Neural cell (in vitro differentiated cells): ENCODE data around the gene PMAIP1. TPM values are rescaled to one million over a fixed set of nuclear protein-coding genes. Genes with fewer than 3 reads are reported as not detected.

Source experiments
- H2AFZ ChIP-seq: fragments of 200-600, 300-800 bp; sonication (generic), shearing (Covaris generic); 2 replicates; pipeline ENCODE4 v1.6.0; 2014; ENCODE audit warnings: low read depth, mild to moderate bottlenecking, antibody characterized with exemption, low read length, moderate library complexity
- H3F3A ChIP-seq: fragments of 200-600 bp; shearing (Covaris generic); 2 replicates; pipeline ENCODE4 v1.6.1; 2016; ENCODE audit warnings: mild to moderate bottlenecking, moderate library complexity, mixed read lengths, antibody characterized with exemption, low read length; ENCODE audit not compliant: insufficient read depth, poor library complexity, severe bottlenecking
- H3K27ac ChIP-seq: fragments of 200-600, 300-800 bp; sonication (generic), shearing (Covaris generic); 2 replicates; pipeline ENCODE4 v1.5.1; 2014; ENCODE audit warnings: mild to moderate bottlenecking, low read length, moderate library complexity
- H3K27me3 ChIP-seq: fragments of 300-800, 200-600 bp; sonication (generic), shearing (Covaris generic); 2 replicates; pipeline ENCODE4 v1.6.0; 2014; ENCODE audit warnings: mild to moderate bottlenecking, low read depth, low read length, moderate library complexity; ENCODE audit not compliant: insufficient read depth
- H3K36me3 ChIP-seq: fragments of 300-800, 200-600 bp; sonication (generic), shearing (Covaris generic); 2 replicates; pipeline ENCODE4 v1.5.1; 2014; ENCODE audit warnings: mild to moderate bottlenecking, antibody characterized with exemption, low read length, moderate library complexity; ENCODE audit not compliant: insufficient read depth
- H3K4me2 ChIP-seq: fragments of 300-800, 200-600 bp; sonication (generic), shearing (Covaris generic); 2 replicates; pipeline ENCODE4 v1.6.0; 2014; ENCODE audit warnings: mild to moderate bottlenecking, low read length
- H3K4me3 ChIP-seq: fragments of 300-800, 200-600 bp; sonication (generic), shearing (Covaris generic); 2 replicates; pipeline ENCODE4 v1.5.1; 2014; ENCODE audit warnings: mild to moderate bottlenecking, low read length, moderate library complexity
- H3K79me2 ChIP-seq: fragments of 200-600 bp; shearing (Covaris generic); replicated peaks from 2 replicates; pipeline ENCODE4 v1.6.0; 2014; ENCODE audit warnings: mild to moderate bottlenecking, low read length, moderate library complexity; ENCODE audit not compliant: insufficient read depth
- H3K9ac ChIP-seq: fragments of 300-800, 200-600 bp; sonication (generic), shearing (Covaris generic); 2 replicates; pipeline ENCODE4 v1.6.1; 2016; ENCODE audit warnings: mild to moderate bottlenecking, low read length, mixed read lengths
- H3K9me2 ChIP-seq: fragments of 200-600 bp; shearing (Covaris generic); 2 replicates; pipeline ENCODE4 v1.6.1; 2016; ENCODE audit warnings: mild to moderate bottlenecking, low read length, mixed read lengths; ENCODE audit not compliant: insufficient read depth
- H3K9me3 ChIP-seq: fragments of 200-600, 300-800 bp; sonication (generic), shearing (Covaris generic); 2 replicates; pipeline ENCODE4 v1.6.1; 2016; ENCODE audit warnings: mild to moderate bottlenecking, mixed run types, low read length, moderate library complexity, mixed read lengths
- H4K20me1 ChIP-seq: fragments of 200-600 bp; shearing (Covaris generic); 2 replicates; pipeline ENCODE4 v1.6.1; 2016; ENCODE audit warnings: mild to moderate bottlenecking, mixed run types; ENCODE audit not compliant: insufficient read depth
- EP300 ChIP-seq: fragments of 450-650 bp; conservative IDR thresholded peaks from 2 replicates; pipeline ENCODE4 v1.6.1; 2014; ENCODE audit warnings: antibody characterized with exemption, mild to moderate bottlenecking, moderate library complexity; ENCODE audit not compliant: poor library complexity, severe bottlenecking
- EZH2 ChIP-seq: fragments of 200-600, 300-800 bp; shearing (Covaris generic), sonication (generic); IDR thresholded peaks from 2 replicates; pipeline ENCODE4 v1.6.1; 2014; ENCODE audit warnings: antibody characterized with exemption, low read length, borderline replicate concordance, mild to moderate bottlenecking; ENCODE audit not compliant: insufficient read depth, poor library complexity, severe bottlenecking
- MXI1 ChIP-seq: fragments of 450-650 bp; conservative IDR thresholded peaks from 2 replicates; pipeline ENCODE4 v1.6.1; 2014; ENCODE audit warnings: antibody characterized with exemption, mild to moderate bottlenecking; ENCODE audit not compliant: poor library complexity, severe bottlenecking
- POLR2AphosphoS5 ChIP-seq: IDR thresholded peaks from 2 replicates; pipeline ENCODE4 v1.6.1; 2012
- RAD21 ChIP-seq: fragments of 450-650 bp; conservative IDR thresholded peaks from 2 replicates; pipeline ENCODE4 v1.6.1; 2014; ENCODE audit warnings: antibody characterized with exemption, mild to moderate bottlenecking, moderate library complexity
- SMC3 ChIP-seq: fragments of 450-650 bp; conservative IDR thresholded peaks from 2 replicates; pipeline ENCODE4 v1.6.1; 2014; ENCODE audit warnings: antibody characterized with exemption, mild to moderate bottlenecking, moderate library complexity; ENCODE audit not compliant: poor library complexity
- TAF1 ChIP-seq: IDR thresholded peaks from 2 replicates; pipeline ENCODE4 v1.6.1; 2012; ENCODE audit warnings: low read depth
- polyA plus RNA-seq: library from polyadenylated mRNA; depleted of rRNA; stranded (reverse); fragments of >200 nt; gene quantifications from 2 replicates; pipeline ENCODE4 v1.2.3, GENCODE V29; 2014
- TF ChIP-seq, protein P1 (sequence below): IDR thresholded peaks from 2 replicates; pipeline ENCODE4 v1.6.1; 2012; ENCODE audit warnings: borderline replicate concordance
- TF ChIP-seq, protein P2 (sequence below): fragments of 450-650 bp; IDR thresholded peaks from 2 replicates; pipeline ENCODE4 v1.5.1; 2014; ENCODE audit warnings: antibody characterized with exemption, mild to moderate bottlenecking, moderate library complexity; ENCODE audit not compliant: poor library complexity, severe bottlenecking

The PMAIP1 gene
- polyA plus RNA-seq, 1 donor from 2014 or later = 2.4 TPM

DNA sequence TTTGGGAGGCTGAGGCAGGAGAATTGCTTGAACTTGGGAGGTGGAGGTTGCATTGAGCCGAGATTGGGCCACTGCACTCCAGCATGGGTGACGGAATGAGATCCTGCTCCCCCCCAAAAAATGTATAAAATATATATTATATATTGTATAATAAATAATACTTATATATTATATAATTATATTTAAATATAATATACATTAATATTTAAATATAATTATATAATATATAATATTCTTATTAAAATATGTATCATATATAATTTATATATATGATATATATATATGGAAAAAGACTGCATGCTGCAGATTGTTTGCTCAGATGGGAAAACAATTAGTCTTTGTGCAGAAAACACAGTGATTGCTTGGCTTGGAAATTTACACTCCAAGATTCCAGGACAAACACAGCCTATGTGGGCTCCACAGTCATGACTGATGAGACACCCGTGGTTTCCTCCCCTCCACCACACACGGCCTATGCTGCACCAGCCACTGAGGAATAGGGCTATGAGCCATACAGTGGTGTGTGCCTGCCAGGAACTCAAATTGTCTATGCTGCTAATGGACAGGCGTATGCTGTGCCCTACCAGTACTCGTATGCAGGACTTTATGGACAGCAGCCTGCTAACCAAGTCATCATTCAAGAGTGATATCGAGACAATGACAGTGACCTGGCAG lies 30.0 kb downstream of the PMAIP1 start:
- Histone ChIP-seq H3K27me3 (no peaks in the 10 kb centered on the region), H3K9ac (no peak overlapping the region), H4K20me1 (no peaks in the 10 kb centered on the region), H2AFZ (no peak overlapping the region), H3K27ac (no peak overlapping the region), H3K4me3 (no peak overlapping the region), H3K9me2 (no peaks in the 10 kb centered on the region), H3K36me3 (no peaks in the 10 kb centered on the region), H3F3A (no peaks in the 10 kb centered on the region), H3K4me2 (no peak overlapping the region), H3K9me3 (no peaks in the 10 kb centered on the region), H3K79me2 (no peaks in the 10 kb centered on the region)
- TF ChIP-seq MXI1 (no peak), EP300 (no peak), RAD21 (no peak), TAF1 (no peak), SMC3 (no peak), POLR2AphosphoS5 (no peak), EZH2 (no peak)
- TF ChIP-seq, protein P1, sequence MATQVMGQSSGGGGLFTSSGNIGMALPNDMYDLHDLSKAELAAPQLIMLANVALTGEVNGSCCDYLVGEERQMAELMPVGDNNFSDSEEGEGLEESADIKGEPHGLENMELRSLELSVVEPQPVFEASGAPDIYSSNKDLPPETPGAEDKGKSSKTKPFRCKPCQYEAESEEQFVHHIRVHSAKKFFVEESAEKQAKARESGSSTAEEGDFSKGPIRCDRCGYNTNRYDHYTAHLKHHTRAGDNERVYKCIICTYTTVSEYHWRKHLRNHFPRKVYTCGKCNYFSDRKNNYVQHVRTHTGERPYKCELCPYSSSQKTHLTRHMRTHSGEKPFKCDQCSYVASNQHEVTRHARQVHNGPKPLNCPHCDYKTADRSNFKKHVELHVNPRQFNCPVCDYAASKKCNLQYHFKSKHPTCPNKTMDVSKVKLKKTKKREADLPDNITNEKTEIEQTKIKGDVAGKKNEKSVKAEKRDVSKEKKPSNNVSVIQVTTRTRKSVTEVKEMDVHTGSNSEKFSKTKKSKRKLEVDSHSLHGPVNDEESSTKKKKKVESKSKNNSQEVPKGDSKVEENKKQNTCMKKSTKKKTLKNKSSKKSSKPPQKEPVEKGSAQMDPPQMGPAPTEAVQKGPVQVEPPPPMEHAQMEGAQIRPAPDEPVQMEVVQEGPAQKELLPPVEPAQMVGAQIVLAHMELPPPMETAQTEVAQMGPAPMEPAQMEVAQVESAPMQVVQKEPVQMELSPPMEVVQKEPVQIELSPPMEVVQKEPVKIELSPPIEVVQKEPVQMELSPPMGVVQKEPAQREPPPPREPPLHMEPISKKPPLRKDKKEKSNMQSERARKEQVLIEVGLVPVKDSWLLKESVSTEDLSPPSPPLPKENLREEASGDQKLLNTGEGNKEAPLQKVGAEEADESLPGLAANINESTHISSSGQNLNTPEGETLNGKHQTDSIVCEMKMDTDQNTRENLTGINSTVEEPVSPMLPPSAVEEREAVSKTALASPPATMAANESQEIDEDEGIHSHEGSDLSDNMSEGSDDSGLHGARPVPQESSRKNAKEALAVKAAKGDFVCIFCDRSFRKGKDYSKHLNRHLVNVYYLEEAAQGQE = no peak
- TF ChIP-seq, protein P2, sequence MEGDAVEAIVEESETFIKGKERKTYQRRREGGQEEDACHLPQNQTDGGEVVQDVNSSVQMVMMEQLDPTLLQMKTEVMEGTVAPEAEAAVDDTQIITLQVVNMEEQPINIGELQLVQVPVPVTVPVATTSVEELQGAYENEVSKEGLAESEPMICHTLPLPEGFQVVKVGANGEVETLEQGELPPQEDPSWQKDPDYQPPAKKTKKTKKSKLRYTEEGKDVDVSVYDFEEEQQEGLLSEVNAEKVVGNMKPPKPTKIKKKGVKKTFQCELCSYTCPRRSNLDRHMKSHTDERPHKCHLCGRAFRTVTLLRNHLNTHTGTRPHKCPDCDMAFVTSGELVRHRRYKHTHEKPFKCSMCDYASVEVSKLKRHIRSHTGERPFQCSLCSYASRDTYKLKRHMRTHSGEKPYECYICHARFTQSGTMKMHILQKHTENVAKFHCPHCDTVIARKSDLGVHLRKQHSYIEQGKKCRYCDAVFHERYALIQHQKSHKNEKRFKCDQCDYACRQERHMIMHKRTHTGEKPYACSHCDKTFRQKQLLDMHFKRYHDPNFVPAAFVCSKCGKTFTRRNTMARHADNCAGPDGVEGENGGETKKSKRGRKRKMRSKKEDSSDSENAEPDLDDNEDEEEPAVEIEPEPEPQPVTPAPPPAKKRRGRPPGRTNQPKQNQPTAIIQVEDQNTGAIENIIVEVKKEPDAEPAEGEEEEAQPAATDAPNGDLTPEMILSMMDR = no peak

DNA sequence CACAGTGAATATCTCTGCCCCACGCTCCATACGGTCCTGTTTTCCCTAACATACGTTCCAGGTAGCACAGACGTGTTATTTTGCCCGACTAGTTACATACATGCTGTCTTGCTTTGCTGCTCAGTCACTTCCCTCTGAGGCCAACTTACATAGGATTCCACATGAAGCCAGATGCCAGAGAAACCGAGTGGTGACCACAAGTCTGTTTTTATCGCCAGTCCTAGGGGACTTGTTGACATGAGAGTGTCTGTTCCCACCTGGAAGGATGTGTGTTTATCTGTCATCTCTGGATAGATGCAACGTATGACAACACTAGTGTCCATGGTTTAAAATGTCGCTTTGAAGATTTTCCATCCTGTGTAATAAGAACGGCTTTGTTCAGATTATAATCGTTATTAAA lies 32.6 kb downstream of the PMAIP1 start:
- TF ChIP-seq SMC3 (no peak), MXI1 (no peak), EZH2 (no peak), TAF1 (no peak), RAD21 (no peak), POLR2AphosphoS5 (no peak), EP300 (no peak)
- TF ChIP-seq, protein P2 = no peak
- TF ChIP-seq, protein P1 = no peak
- no peaks in the 10 kb centered on the region for H3K9me3 ChIP-seq
- H3K4me2 ChIP-seq = no peak overlapping the region
- no peak overlapping the region for H3K9ac ChIP-seq
- no peaks in the 10 kb centered on the region for H3K79me2 ChIP-seq
- no peak overlapping the region for H2AFZ ChIP-seq
- no peak overlapping the region for H3K27ac ChIP-seq
- H4K20me1 ChIP-seq = no peaks in the 10 kb centered on the region
- H3K4me3 ChIP-seq = no peak overlapping the region
- no peaks in the 10 kb centered on the region for H3K27me3 ChIP-seq
- H3K9me2 ChIP-seq = no peaks in the 10 kb centered on the region
- H3F3A ChIP-seq = no peaks in the 10 kb centered on the region
- no peaks in the 10 kb centered on the region for H3K36me3 ChIP-seq
